HG02870 (cell line): ENCODE measurements around the gene THEMIS.
"Not testable (repeated sequence)": the region's sequence is repeated elsewhere in the genome, so short reads cannot be mapped to it uniquely, and the experiment has no call there.

Experiments used
- ATAC-seq: cut with Tn5 transposase; IDR thresholded peaks from one replicate; pipeline ENCODE4 v1.9.1; 2021; ENCODE audit warnings: mild to moderate bottlenecking, moderate library complexity; ENCODE audit not compliant: unreplicated experiment

THEMIS gene

GRCh38 chr6:127918506-127919427, 17.9 kb upstream of the THEMIS start:
- ATAC-seq, result no peak

GRCh38 chr6:127917766-127918165, 16.9 kb upstream of the THEMIS start:
- ATAC-seq, result no peak

- ATAC-seq, result no peak
Measured at GRCh38 chr6:127914240-127914639, 13.4 kb upstream of the THEMIS start.

- ATAC-seq, result no peak
Measured at GRCh38 chr6:127912914-127913313, 12.1 kb upstream of the THEMIS start.

DNA sequence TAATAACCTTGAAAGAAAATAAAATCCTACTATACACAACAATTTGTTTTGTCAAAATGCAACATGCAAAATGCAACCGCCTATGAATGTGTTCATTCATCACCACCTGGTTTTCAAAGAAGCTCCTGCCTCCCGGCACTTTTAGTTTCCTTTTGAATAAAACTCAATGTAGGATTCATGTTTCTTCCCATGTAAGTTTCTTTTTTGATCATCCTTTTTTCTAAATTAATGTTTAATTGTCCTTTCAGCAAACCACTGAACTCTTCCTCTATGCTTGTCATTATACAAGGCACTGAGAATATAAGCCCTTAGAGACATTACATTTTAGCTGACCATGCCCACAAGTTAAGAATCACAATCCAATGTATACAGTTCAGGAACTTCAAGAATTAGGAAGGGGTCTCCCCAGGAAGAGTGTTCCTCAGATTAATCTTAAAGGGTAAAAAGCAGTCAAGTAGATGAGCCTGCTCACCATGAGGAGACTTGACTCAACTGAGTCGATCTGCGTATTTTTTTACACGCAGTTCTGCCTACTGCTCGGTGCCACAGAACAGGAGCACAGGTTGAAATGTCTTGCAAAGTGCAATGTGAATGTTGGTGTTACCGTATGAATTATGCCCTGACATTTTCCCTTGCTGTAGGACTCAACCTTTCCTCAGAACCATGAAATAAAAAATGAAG, 7.2 kb upstream of the THEMIS start:
- ATAC-seq, result peak; percentile 80

DNA sequence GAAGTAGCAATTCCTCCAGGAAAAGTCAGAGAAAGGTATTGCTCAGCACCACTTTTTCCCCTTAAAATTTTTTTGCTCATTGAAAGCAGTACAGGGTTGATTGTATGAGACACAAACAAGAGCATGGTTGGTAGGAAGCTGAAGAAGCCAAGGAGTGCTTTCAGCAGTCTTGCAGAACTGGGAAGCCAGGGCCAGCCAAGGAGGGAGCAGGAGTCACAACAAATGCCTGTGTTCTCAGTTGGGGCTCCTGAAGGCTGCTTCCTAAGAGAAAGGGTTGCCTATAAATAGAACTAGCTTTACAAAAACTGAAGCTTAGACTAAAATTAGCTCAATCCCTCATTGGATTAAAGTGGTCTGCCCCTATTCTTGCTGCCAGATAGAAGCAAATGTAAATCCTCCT, 3.3 kb upstream of the THEMIS start:
- no peak for ATAC-seq

- no peak for ATAC-seq
Measured at GRCh38 chr6:127902933-127903332, 2.1 kb upstream of the THEMIS start.

- ATAC-seq, result no peak
Measured at GRCh38 chr6:127897484-127897883, 3.4 kb downstream of the THEMIS start.

DNA sequence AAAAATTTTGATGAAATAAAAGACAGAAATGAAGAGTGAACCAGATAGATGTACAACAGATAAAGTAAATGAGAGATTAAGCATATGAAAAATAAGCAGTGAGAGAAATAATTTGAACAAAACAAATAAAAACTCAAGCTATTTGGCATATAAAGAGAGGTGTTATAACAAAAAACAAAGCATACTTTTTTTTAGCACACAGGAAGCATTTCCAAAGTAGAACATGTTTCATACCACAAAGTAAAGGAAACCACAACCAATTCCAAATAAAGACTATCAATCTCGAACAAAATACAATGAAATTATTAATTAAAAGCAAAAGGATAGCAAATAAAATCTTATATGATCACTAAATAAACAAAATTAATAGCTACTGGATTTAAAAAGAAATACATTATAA, 6.8 kb downstream of the THEMIS start:
- no peak for ATAC-seq

DNA sequence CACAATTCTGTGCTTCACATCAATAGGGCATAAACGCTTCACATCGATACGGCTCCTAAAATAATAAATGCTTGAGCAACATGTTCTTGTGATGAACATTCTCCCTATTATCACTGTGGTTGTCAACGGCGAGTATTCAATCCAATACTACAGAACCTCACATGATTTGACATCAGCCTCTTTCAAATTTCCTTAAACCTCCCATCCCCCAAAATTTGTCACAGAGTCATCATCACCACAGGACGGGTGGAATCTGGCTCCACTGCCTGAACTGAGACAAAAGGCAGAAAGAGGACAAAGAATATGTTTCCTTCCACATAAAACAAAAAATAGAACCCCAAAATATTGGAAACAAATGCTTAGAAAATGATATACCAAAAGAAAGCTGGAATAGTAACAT, 7.3 kb downstream of the THEMIS start:
- no peak for ATAC-seq

- ATAC-seq, result no peak
Measured at GRCh38 chr6:127891731-127892326, 9.0 kb downstream of the THEMIS start.

DNA sequence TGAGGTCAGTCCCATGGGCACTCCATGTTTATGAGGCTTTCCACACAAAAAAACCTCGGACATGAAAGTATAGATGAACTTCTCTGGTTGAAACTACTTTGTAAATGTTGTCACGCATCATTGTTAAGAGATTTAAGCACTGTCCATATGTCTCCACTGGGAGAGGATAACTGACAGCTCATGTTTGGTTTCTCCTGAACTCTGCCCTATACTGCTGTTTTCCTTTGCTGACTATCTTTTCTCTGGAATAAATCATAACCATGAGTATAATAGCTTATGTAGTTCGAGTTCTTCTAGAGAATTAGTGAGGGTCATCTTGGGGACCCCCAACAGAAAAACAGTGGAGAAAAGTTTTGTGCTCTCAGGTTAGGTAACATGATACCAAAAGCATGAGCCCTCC, 14.3 kb downstream of the THEMIS start:
- ATAC-seq, result no peak

DNA sequence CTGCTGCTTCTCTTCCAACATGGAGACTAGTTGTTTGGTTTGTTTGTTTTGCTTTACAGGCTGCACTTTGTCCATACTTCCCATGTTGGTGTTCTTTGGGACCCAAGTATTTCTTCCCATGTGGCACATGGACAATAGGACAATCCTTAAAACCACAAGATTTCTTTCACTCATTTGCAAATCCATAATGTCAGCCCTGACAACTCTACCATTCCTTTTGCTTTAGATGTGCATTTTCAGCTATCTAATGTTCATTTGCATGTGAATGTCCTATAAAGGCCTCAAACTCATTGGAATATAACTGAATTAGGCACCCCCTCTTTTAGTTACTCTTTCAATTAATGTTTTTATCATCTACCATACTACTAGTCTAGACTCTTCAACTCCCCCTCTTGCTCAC, 16.7 kb downstream of the THEMIS start:
- ATAC-seq, result no peak

GRCh38 chr6:127881949-127882348, 18.9 kb downstream of the THEMIS start:
- not testable (repeated sequence) for ATAC-seq

DNA sequence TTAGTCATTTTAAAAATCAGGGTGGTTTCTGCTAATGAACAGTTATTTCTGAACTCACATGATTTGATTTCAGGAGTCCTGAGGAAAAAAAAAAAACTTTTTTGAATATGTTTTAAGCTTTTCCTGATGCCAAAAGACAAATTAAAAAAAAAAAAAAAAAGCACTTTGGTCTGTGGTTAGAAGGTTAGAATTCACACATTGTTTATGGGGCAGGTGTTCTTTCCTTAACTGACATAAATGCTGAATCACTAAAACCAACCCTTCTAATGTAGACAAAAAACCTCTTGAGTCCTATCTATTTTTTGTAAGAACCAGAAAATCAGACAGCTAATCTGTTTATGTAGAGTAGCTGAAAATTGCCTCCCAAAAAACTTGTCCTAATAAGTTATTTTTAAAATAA, 20.4 kb downstream of the THEMIS start:
- no peak for ATAC-seq

DNA sequence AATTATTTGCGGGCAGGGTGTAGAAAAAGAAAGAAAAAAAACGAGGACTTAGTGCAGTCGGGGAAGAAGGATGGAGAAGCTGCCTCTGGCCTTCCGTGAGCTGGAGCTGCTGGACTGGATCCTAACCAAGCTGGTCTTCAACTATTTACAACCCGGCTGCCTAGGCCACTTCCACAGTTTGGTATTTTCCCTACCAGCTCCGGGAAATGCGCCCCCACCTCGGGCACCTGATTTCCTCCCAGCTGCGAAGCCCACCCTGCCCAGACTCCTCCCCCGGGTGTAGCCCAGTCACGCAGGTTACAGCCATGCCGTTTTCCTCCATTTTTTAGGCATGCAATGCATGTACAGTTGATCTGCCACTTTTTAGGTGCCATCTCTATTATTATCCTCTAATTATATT, 21.2 kb downstream of the THEMIS start:
- ATAC-seq, result no peak

DNA sequence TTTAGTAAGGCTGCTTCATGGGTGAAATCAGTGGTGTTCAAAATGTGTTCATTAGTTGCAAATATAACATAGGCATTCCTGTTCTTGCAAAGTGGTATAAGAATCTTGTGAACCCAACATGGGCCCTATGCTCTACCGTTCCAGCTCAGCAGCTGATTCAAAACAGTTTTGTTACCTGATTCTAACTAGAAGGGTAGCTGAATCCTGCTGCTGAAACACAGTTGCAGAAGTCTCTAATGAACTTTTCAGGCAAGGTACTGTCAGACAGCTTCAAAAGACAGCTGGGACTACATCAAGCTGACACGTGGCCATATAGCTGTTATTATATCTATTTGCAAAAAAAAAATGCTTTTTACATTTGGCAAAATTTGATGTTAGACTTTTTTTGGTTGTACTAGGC, 22.7 kb downstream of the THEMIS start:
- no peak for ATAC-seq

DNA sequence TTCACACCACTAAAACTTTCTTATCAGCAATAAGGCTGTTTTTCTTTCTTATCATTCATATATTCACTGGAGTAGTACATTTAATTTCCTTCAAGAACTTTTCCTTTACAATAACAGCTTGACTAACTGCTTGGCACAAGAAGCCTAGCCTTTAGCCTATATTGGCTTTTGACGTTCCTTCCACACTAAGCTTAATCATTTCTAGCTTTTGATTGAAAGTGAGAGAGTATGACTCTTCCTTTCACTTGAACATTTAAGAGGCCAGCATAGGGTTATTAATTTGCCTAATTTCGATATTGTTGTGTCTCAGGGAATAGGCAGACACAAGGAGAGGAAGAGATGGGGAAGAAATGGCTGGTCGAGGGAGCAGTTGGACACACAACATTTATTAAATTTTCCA, 23.6 kb downstream of the THEMIS start:
- peak; percentile 44 for ATAC-seq

DNA sequence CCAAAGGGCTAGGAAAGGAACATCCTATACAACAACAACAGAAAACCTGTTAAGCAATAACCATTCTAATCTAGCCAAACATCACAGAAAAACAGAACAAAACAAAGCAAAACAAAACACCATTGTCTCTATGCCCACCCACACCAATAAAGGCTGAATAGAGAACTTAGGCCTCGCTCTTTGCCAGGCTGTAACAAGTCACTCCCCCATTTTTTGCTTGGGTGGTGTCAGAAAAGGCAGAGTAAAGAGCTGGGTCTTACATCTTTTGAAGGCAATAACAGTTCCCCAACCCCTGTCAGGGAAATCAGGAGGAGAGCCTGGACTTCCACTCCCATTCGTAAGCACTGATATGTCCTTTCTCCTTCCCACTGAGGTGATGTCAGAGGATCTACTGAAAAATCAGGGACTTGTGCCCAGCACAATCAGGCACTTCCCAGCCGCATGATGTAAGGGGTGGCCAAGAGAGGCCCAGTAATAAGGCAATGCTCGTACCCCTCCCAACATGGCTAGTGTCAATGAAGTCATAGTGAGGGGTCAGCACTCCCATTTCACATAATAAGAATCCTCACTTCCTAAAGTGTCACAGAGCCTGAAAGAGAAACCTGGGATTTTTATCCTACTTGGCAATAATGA, 31.0 kb downstream of the THEMIS start:
- ATAC-seq, result no peak

DNA sequence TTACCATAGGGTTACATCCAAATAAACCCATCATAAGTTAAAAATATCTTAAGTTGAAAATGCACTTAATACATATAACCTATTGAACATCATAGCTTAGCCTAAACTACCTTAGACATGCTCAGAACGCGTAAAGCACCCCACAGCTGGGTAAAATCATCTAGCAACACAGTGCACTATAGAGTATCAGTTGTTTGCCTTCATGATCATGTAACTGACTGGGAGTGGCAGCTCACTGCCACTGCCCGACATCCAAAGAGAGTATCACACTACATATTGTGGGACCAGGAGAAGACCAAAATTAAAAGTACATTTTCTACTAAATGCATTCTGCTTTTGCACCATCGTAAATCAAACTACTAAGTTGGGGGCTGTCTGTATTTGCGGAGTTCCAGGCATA, 31.7 kb downstream of the THEMIS start:
- no peak for ATAC-seq

DNA sequence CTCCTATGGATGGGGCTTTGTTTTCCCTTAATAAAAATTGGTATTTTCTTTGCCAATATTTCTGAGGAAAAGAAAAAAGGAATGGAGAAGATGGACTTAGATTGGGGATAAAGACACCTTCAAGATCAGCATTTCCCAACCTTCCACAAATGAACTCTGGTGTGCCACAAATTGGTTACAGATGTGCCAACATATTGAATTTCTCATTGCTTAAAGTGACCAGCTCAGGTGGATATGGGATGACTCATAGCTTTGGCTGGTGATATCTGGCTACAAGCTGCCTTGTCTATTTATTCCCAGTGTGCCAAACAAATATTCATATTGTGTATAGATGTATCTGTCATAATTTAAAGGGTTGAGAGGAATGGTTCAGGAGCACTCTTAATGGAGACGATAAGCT, 32.5 kb downstream of the THEMIS start:
- ATAC-seq, result no peak
